Fibroblast of skin of left biceps (primary cell): ENCODE results near the gene GIGYF1.
A peak's percentile ranks its signal among the peaks of the same experiment; 100 is the strongest.
"Not testable (repeated sequence)": the region's sequence is repeated elsewhere in the genome, so short reads cannot be mapped to it uniquely, and the experiment has no call there.

Experiments used
- DNase-seq, 2 experiments: peaks; one replicate each; pipeline ENCODE4 v3.0.0-alpha.2; 2013; ENCODE audit warnings: low read depth in 2 of 2

Gene GIGYF1

DNA sequence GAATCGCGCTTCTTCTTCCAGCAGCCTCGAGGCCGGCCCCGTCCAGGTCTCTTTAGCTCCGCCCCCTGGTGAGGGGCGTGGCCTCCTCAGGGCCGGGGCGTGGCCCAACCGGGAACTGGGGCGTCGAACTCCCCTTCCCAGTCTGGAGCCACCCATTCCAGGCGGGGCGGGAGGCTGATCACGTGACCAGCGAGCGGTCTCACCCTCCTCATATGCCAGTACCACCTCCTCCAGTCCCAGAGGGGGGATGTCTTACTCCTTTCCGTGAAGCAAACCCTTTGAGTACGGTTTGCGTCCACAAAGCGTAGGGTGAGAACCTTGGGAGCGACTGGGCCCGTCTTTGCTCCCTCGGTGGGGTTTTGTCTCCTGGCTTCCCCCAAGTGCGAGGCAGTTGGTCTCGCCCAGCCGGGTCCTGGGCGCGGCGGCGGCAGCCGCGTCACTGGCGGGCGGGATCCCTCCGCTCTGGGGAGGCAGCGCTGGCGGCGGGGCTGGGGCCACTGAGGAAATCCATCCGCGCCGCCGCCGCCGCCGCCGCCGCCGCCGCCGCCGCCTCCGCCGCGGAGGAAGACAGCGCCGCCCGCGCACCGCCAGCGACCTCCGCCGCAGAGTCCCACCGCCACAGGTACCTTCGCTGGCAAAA is 20.6 kb downstream of the GIGYF1 start, which contains the start of gene GNB2:
GNB2 (plus strand) TSS at position 439 of the 640 bp plus-strand sequence. CDS start 2,526 bp downstream, outside the sequence.
- peak; percentile 99 for DNase-seq

DNA sequence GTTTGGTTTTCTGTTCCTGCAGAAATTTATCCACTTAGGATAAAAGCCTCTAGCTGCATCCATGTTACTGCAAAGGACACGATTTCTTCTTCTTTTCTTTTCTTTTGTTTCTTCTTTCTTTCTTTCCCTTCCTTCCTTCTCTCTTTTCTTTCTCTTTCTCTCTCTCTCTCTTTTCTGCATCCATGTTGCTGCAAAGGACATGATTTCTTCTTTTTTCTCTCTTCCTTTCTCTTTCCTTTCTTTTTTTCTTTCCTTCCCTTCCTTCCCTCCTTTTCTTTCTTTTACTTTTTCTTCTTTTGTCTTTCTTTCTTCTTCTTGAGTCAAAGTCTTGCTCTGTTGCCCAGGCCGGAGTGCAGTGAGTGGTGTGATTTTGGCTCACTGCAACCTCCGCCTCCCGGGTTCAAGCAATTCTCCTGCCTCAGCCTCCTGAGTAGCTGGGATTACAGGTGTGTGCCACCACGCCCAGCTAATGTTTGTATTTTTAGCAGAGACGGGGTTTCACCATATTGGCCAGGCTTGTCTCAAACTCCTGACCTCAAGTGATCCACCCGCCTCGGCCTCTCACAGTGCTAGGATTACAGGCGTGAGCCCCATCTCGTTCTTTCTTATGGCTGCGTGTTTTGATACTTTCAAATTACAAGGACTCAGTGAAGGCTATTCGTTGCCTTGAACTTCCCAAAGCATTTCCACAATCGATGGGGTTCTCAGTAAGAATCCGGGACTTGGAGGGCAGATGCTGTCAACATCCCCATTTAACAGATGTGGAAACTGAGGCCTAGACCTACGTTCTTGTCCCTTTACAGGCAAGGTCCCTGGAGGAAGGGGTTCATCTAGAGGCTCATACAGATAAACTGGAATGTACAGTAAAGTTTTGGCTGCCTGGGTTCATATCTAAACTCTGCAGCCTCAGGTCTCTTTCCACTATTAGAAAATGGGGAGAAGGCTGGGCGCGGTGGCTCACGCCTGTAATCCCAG is 22.4 kb downstream of the GIGYF1 start:
- DNase-seq: no peak

DNA sequence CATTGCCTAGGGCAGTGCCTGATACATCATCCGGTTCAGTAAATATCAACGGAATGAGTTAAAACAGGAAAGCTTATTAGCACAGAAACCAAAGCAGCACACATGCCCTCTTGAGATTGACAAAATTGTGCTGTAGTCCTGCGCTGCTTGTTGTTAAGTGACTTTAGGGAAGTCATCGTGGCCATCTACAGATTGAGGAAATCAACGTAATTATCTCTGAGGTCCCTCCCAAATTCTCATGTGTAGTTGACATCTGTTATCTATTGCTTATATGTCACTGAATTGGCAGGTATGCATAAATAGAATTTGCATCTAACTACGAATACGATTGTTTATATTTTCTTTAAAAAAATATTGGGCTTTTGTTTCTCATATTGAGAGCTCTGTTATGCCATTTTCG is 24.0 kb downstream of the GIGYF1 start:
- no peak for DNase-seq

DNA sequence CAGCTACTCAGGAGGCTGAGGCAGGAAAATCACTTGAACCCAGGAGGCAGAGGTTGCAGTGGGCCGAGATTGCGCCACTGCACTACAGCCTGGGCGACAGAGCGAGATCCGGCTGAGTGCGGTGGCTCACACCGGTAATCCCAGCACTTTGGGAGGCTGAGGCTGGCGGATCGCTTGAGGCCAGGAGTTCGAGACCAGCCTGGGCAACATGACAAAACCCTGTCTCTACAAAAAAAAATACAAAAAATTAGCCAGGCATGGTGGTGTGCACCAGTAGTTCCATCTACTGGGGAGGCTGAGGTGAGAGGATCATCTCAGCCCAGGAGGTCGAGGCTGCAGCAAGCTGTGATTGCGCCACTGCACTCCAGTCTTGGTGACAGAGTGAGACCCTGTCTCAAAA is 24.9 kb downstream of the GIGYF1 start:
- DNase-seq: not testable (repeated sequence)

DNA sequence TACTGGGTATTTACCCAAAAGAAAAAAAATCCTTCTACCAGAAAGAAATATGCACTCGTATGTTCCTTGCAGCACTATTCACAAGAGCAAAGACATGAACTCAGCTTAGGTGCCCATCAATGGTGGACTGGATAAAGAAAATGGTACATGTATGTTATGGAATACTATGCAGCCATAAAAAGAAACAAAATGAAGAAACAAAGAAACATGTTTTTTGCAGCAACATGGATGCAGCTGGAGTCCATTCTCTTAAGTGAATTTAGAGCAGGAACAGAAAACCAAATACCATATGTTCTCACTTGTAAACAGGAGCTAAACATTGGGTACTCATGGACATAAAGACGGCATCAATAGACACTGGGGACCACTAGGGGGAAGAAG is 26.0 kb downstream of the GIGYF1 start:
- no peak for DNase-seq

DNA sequence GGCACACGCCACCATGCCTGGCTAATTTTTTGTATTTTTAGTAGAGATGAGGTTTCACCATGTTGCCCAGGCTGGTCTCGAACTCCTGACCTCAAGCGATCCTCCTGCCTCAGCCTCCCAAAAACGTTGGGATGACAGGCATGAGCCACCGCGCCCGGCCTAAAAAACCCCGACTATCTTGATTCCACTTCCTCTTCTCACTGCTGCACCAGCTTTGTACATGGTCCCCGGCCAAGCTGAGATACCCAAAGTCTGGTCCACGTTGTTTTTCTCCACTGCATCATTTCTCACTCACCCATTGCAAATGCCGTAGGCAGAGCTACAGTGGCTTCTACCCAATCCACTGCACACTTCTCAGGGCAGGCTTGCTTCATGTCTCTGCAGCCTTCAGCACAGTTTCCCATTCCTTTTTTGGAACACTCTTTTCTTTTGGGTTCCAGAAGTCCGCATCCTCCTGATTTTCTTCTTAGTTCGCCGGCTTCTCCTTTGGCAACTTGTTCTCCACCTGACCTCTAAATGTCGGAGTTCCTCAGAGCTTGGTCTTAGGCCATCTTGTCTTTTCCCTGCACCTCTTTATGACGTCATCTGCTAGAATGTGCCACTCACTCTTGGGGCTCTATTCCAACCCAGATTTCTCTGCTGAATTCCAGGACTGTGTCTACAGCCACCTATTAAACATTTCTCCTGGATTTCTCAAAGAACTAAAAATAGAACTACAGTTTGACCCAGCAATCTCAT is 26.6 kb downstream of the GIGYF1 start:
- DNase-seq: no peak

DNA sequence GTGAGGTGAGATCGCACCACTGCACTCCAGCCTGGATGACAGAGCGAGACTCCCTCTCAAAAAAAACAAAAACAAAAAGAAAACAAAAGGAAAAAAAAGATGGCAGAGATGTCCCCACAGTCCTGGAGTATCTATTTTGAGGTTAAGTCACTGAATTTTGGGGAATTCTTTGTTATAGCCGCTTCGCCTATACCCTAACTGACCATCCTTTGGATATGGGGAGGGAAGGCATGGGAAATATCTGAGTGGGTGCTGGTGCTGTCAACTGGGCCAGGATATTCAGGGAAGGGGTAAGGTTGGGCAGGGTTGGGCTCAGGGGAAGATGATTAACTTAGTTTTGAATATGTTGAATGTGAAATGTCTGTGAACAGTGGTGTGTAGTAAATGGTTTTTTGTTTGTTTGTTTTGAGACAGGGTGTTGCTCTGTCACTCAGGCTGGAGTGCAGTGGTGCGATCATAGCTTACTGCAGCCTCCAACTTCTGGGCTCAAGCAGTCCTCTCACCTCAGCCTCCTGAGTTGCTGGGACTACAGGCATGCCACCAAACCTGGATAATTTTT is 28.8 kb downstream of the GIGYF1 start:
- DNase-seq: no peak

DNA sequence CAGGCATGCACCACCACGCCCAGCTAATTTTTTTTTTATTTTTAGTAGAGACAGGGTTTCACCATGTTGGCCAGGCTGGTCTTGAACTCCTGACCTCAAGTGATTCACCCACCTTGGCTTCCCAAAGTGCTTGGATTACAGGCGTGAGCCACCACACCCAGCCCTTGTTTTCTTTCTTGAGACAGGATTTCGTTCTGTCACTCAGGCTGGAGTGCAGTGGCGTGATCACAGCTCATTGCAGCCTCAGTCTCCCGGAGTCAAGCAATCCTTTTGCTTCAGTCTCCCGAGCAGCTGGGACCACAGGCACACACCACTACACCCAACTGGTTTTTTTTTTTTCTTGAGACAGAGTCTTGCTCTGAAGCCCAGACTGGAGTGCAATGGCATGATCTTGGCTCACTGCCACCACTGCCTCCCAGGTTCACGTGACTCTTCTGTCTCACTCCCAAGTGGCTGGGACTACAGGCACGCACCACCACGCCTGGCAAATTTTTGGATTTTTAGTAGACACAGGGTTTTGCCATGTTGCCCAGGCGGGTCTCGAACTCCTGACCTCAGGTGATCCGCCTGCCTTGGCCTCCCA is 31.8 kb downstream of the GIGYF1 start:
- DNase-seq: not testable (repeated sequence)

DNA sequence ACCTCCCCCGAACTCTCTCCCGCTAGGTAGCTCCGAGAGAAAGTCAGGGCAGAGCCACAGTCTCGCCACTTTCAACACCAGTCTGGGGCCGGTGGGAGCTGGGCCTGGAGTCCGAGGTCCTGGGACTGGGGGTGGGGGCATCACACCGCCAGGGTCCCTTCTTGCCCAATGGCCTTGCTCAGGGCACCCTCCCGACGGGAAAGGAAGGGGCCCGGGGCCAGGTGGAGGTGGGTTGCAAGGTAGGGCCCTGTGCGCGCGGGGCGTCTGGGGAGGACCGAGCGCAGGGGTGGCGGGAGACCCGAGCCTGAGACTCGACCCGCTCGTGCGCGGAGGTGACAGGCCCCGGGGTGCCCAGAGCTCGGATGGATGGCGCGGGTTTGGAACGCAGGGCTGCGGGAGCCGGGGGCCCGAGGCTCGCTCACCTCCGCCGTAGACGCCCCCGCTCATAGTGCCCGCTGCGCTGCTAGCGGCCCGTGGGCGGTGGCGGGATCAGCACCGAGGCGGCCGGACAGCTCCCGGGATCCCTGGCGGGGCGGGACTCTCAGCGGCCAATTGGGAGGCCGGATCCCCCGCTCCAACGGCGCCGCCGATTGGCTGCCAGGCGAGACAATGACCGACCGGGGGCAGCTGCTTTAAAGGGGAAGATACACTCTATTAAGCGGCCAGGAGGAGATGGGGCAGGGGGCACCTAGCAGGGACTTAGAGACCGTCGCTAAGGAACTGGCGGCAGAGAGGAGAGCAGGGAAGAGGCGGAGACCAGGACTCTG is 38.0 kb downstream of the GIGYF1 start, which contains the start of gene ACTL6B:
ACTL6B (minus strand) TSS at position 541 of the 767 bp plus-strand sequence; CDS start at position 447, 94 bp downstream.
- no peak for DNase-seq

DNA sequence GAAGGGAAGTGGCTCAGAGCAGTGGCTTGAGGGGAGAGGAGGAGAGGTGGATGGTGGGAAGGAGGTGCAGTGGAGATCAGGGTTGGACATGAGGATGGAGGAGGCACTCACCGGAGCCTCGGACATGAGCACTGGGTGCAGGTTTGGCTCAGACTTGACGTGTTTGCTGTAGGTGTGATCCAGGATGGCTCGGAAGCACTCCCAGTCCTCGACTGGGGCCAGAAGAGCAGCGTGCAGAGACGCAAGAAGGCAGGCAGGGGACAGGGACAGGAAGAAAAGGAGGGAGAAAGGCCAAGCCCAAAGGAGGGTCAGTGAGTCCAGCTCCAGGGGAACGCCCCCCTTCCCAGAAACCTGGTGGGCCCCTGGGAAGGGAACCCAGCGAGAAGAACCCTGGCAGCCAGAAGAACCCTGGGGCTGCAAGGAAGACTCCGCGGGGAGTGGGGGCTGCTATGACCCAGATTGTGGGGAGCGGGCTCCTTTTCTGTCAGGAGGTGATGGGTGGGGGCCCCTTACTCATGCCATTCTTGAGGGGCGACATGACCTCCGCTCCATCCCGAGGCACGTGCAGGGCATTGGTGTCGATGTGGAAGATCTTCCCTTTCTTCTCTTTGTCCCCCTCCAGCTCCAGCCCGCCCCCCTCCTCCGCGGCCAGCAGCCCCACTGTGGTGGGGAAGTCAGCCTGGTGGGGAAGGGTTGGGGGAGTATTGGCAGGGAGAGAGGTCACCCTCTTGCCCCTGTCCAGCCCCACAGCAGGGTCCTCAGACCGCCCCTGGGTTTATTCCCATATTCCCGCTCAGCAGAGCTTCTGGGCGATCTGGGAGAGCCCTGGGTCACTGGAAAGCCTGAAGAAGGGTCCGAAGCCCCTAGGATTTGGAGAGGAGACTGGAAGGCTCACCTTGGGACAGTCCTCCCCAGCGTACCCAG is 38.9 kb downstream of the GIGYF1 start:
- DNase-seq: no peak

DNA sequence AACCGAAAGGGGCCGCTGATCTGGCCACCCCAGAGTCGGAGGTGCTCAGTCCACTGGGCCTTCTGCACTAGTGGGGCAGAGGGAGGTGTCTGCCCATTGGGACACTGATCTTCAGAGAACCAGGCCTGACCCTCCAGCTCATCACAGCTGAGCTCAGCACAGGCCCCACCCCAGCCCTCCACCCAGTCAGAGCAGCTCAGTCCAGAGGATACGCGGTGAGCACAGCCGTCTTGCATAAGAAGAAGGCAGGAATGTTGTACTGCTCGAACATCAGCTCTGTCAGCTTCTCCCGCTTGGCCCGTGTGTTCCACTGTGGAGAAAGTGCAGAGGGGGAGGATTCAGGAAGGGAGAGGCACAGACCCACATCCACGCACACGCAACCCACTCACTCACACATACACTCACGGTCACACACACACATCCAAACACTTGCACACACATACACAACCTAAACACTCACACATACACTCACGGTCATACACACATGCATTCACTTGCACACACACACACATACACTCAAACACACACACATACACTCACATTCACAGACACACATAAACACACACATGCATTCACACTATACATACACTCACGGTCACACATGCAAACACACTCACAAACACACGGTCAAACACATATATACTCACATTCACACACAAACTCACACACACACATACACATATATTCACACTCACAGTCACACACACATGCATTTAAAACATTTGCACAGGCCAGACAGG is 44.1 kb downstream of the GIGYF1 start:
- no peak for DNase-seq

DNA sequence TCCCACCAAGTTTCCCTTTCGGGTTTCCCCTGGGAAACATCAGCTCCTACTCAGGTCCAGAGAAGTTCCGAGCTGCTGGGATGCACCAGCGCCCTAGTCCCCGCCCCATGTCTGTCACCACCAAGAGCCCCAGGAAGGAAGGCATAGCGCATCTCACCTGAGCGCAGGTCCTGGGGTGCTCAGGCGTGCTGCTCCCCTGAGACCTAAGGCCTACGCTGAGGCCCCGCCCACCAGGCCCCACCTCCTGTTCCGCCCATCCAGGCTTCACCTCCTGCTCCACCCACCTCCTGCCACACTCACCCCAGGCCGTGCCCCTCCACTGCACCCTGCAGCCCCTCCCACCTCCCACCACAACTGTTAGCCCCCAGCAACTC is 51.5 kb downstream of the GIGYF1 start:
- no peak for DNase-seq

DNA sequence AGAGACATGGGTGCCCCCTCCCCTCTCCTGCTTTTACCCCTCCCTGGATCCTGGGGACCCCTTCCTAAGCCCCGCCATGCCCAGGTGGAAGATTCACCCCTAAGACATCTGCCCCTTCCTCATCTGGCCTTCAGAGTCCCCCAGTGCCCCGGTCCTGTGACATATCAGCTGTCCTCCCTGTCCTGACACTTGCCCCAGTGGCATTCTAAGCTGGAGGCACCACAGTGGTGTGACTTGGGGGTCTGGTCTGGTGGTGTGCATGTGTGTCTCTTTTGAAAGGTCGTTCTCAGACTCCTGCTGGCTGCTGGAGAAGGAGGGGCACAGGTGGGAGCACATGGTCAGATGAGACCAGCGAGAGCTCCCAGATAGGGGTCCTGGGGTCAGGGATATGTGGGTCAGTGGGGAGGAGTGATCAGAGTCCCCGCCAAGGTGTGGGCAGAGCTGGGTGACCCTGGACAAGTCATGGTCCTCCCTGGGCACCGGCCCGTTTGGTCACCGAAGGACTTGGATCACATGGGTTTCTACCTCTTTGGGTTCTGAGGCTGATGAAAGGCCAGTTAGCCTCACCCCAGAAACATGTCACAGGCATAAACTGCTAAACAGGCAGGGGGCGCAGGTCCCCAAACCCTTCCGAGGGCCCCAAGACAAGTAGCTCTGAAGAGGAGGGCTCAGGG is 52.1 kb downstream of the GIGYF1 start:
- DNase-seq: no peak

DNA sequence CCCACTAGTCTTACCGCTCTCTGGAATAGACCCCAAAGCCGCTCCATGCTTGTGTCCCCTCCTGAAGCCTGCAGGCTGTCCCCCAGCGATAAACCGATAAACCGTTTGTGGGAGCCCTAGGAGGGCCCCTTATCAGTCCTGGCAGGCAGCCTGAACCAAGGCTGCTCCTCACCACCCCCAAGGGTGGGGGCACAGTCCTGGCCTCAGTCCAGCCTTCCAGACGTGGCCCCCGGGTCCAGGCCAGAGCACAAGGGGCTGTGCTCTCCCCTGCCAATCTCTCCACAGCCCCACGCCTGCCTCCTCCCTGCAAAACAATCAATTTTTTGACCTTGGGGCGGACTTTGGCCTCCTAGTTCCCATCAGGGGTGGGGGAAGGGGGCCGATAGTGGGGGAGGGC is 52.6 kb downstream of the GIGYF1 start, which contains the start of gene TFR2:
TFR2 (minus strand) TSS at position 90 of the 397 bp plus-strand sequence; CDS start at position 47, 43 bp downstream.
- DNase-seq: no peak

DNA sequence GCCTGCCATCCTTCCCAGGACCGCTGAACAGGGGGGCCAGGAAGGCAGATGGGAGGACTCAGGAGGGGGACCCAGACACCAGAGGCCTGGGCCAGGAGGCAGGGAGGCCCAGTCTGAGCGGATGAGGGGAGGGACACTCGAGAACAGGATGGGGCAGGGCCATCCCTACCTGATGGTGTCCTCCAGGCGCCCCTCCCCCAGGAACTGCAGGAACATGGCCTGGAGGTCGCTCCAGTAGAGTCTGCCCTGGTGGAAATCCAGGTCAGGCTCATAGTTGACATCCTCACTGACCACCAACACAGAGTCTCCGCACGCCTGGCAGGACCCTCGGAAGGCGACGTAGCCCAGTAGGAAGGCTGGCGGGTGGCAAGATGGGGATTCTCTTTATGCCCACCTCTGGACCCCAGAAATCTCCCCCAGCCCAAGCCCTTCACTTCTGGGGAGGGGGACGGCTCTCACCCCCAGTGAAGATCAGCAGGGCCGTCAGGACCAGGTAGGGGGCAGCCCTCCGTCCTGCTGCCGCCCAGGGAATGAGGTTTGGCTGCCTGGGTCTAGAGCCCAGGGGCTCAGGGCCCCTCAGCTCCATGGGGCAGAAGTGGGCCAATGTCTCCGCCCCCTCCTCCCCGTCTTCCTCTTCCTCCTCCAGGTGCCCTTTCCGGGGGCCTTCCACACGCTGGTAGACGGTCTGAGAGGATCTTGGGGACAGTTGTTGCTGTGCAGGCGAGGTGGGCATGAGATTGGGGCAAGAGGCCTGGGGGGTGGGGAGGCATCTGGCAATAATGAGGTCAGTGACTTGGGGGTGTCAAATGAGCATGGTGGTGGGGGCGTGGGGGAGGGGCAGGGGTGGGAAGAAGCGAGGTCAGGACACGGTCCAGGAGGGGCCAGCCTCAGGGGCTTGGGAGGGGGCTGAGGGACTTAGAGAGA is 53.3 kb downstream of the GIGYF1 start:
- DNase-seq: no peak

DNA sequence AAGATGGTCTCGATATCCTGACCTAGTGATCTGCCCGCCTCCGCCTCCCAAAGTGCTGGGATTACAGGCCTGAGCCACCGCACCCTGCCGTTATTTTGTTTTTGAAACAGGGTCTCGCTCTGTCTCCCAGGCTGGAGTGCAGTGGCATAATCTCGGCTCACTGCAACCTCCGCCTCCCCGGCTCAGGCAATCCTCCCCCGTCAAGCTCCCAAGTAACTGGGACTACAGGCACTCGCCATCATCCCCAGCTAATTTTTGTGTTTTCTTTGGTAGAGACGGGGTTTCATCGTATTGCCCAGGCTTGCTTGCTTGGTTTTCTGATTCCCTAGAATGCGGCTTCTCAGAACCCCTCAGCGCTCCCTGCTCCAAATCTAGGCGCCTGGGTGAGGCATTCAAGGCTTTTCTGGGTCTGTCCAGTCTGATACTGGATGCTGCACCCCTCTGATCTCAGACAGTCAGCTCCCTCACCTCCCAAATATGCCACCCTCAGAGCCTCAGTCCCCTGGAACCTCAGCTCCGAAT is 54.0 kb downstream of the GIGYF1 start:
- no peak for DNase-seq
